Muscle of leg (tissue), 11 donors: ENCODE measurements around the gene SMARCD3. TPM values are rescaled to one million over a fixed set of nuclear protein-coding genes. Genes with fewer than 3 reads are reported as not detected.

ENCODE experiments used
- DNase-seq: peaks from one replicate; pipeline ENCODE4 v3.0.0; 2013
- H3K27ac ChIP-seq: one replicate; pipeline ENCODE4 v1.5.1; 2013; ENCODE audit warnings: mild to moderate bottlenecking, low read length, control low read depth
- H3K27me3 ChIP-seq: one replicate; pipeline ENCODE4 v1.6.1; 2013; ENCODE audit warnings: low read length; ENCODE audit not compliant: control insufficient read depth, insufficient read depth
- H3K36me3 ChIP-seq: one replicate; pipeline ENCODE4 v1.6.1; 2013; ENCODE audit warnings: low read length; ENCODE audit not compliant: control insufficient read depth, insufficient read depth
- H3K4me1 ChIP-seq: one replicate; pipeline ENCODE4 v1.6.1; 2013; ENCODE audit warnings: low read length; ENCODE audit not compliant: control insufficient read depth, insufficient read depth
- H3K4me3 ChIP-seq: one replicate; pipeline ENCODE4 v1.5.1; 2013; ENCODE audit warnings: low read length, control low read depth
- H3K9me3 ChIP-seq: replicated peaks from 2 replicates; pipeline ENCODE4 v1.6.1; 2013; ENCODE audit warnings: low read depth, low read length; ENCODE audit not compliant: control insufficient read depth
- WGBS: methylation state at CpG from one replicate; pipeline ENCODE4 v1.1.5; 2013; ENCODE audit warnings: missing lambda C conversion rate; ENCODE audit not compliant: insufficient coverage; 5-methylcytosine and 5-hydroxymethylcytosine counted together
- polyA plus RNA-seq, 8 donors: library from polyadenylated mRNA; unstranded; fragments of 120-200 nt; gene quantifications; one replicate each; pipeline versions ENCODE4 v1.2.1 to v1.2.3, GENCODE V29; 2013; ENCODE audit warnings: inconsistent platforms in 1 of 8, low replicate concordance in 1 of 8; ENCODE audit not compliant: insufficient read length in 8 of 8, insufficient read depth in 1 of 8
- total RNA-seq: library from RNA; stranded (reverse); fragments of 120-200 nt; gene quantifications from one replicate; pipeline ENCODE4 v1.2.4, GENCODE V29; 2013

SMARCD3 gene
- total and polyA plus RNA-seq, 9 donors = 106 to 180 (median 137) TPM

GRCh38 chr7:151282111-151282510 is 33.6 kb upstream of the SMARCD3 start:
- Histone ChIP-seq H3K9me3 (no peaks in the 10 kb centered on the region), H3K4me3 (no peak overlapping the region), H3K27ac (no peak overlapping the region), H3K4me1 (peaks cover 24% of the 10 kb centered on the region), H3K36me3 (no peaks in the 10 kb centered on the region), H3K27me3 (peaks cover 21% of the 10 kb centered on the region)
- DNase-seq = no peak
- WGBS = 66% methylated on average over 8 of the region's 8 CpGs

GRCh38 chr7:151281686-151282085 is 33.2 kb upstream of the SMARCD3 start:
- no peak overlapping the region for H3K27ac ChIP-seq
- WGBS = 63% methylated on average over 2 of the region's 6 CpGs
- peaks cover 25% of the 10 kb centered on the region for H3K4me1 ChIP-seq
- H3K4me3 ChIP-seq = no peak overlapping the region
- DNase-seq = no peak
- H3K9me3 ChIP-seq = no peaks in the 10 kb centered on the region
- peaks cover 21% of the 10 kb centered on the region for H3K27me3 ChIP-seq
- H3K36me3 ChIP-seq = no peaks in the 10 kb centered on the region

- H3K27me3 ChIP-seq = peaks cover 25% of the 10 kb centered on the region
- peak overlapping the region; percentile 69 for H3K27ac ChIP-seq
- H3K36me3 ChIP-seq = no peaks in the 10 kb centered on the region
- H3K9me3 ChIP-seq = no peaks in the 10 kb centered on the region
- 80% methylated on average over 7 of the region's 9 CpGs for WGBS
- peaks cover 25% of the 10 kb centered on the region for H3K4me1 ChIP-seq
- no peak for DNase-seq
- H3K4me3 ChIP-seq = no peak overlapping the region
Measured at GRCh38 chr7:151280388-151281019, 32.0 kb upstream of the SMARCD3 start.

- DNase-seq = no peak
- 74% methylated on average over 2 of the region's 5 CpGs for WGBS
- no peaks in the 10 kb centered on the region for H3K36me3 ChIP-seq
- peak overlapping the region; percentile 69 for H3K27ac ChIP-seq
- peaks cover 27% of the 10 kb centered on the region for H3K4me1 ChIP-seq
- no peaks in the 10 kb centered on the region for H3K9me3 ChIP-seq
- peaks cover 25% of the 10 kb centered on the region for H3K27me3 ChIP-seq
- no peak overlapping the region for H3K4me3 ChIP-seq
Measured at GRCh38 chr7:151279868-151280267, 31.4 kb upstream of the SMARCD3 start.

GRCh38 chr7:151278949-151279348 is 30.5 kb upstream of the SMARCD3 start:
- DNase-seq = no peak
- Histone ChIP-seq H3K4me3 (no peak overlapping the region), H3K36me3 (no peaks in the 10 kb centered on the region), H3K9me3 (no peaks in the 10 kb centered on the region), H3K27ac (no peak overlapping the region), H3K27me3 (peaks cover 21% of the 10 kb centered on the region), H3K4me1 (peaks cover 31% of the 10 kb centered on the region)
- WGBS = 72% methylated on average over 11 of the region's 12 CpGs

GRCh38 chr7:151277631-151278030 is 29.1 kb upstream of the SMARCD3 start:
- Histone ChIP-seq H3K36me3 (no peaks in the 10 kb centered on the region), H3K27ac (no peak overlapping the region), H3K9me3 (no peaks in the 10 kb centered on the region), H3K4me3 (no peak overlapping the region), H3K27me3 (peaks cover 21% of the 10 kb centered on the region), H3K4me1 (peaks cover 31% of the 10 kb centered on the region)
- no peak for DNase-seq
- 64% methylated on average over 6 of the region's 8 CpGs for WGBS

- H3K36me3 ChIP-seq = no peaks in the 10 kb centered on the region
- DNase-seq = peak; percentile 87
- WGBS = 4% methylated on average over 51 of the region's 63 CpGs
Measured at GRCh38 chr7:151276666-151277590, 28.4 kb upstream of the SMARCD3 start.

GRCh38 chr7:151275813-151276577 is 27.5 kb upstream of the SMARCD3 start:
- Histone ChIP-seq H3K27ac (no peak overlapping the region), H3K9me3 (no peaks in the 10 kb centered on the region), H3K36me3 (no peaks in the 10 kb centered on the region), H3K4me1 (peaks cover 27% of the 10 kb centered on the region), H3K4me3 (no peak overlapping the region), H3K27me3 (peaks cover 18% of the 10 kb centered on the region)
- no peak for DNase-seq
- WGBS = 14% methylated on average over 10 of the region's 10 CpGs

More at GRCh38 chr7:151276666-151277590, 28.4 kb upstream of the SMARCD3 start:
- peaks cover 34% of the 10 kb centered on the region for H3K4me1 ChIP-seq
- no peak overlapping the region for H3K27ac ChIP-seq
- no peaks in the 10 kb centered on the region for H3K9me3 ChIP-seq
- peak overlapping the region; percentile 34 for H3K4me3 ChIP-seq
- H3K27me3 ChIP-seq = peaks cover 18% of the 10 kb centered on the region

- Histone ChIP-seq H3K36me3 (no peaks in the 10 kb centered on the region), H3K27me3 (peaks cover 18% of the 10 kb centered on the region), H3K9me3 (no peaks in the 10 kb centered on the region), H3K4me1 (peaks cover 24% of the 10 kb centered on the region), H3K4me3 (no peak overlapping the region), H3K27ac (no peak overlapping the region)
- DNase-seq = no peak
- WGBS = 79% methylated on average over 17 of the region's 17 CpGs
Measured at GRCh38 chr7:151274936-151275812, 26.7 kb upstream of the SMARCD3 start.
